ENCODE data around the gene CSK.

DNA sequence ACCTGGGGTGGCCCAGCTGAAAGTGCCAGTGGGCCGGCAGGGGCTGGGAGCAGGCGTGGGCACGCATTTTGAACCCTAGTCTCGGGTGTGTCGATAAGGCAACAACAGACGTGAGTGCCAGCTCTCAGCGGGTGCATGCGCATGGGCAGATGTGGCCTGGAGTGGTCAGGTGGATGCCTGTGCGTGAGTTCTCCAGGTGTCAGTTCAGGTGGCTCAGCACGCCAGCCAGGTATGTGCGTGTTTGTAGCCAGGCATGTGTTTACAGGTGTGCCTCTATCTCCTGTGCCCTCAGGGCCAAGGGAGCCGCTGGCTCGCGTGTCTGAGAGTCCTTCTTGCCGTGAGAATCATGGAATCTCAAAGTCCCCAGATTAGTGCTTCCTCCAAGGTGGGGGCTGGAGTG lies 18.5 kb upstream of the CSK start:
- TF ChIP-seq, protein P1, sequence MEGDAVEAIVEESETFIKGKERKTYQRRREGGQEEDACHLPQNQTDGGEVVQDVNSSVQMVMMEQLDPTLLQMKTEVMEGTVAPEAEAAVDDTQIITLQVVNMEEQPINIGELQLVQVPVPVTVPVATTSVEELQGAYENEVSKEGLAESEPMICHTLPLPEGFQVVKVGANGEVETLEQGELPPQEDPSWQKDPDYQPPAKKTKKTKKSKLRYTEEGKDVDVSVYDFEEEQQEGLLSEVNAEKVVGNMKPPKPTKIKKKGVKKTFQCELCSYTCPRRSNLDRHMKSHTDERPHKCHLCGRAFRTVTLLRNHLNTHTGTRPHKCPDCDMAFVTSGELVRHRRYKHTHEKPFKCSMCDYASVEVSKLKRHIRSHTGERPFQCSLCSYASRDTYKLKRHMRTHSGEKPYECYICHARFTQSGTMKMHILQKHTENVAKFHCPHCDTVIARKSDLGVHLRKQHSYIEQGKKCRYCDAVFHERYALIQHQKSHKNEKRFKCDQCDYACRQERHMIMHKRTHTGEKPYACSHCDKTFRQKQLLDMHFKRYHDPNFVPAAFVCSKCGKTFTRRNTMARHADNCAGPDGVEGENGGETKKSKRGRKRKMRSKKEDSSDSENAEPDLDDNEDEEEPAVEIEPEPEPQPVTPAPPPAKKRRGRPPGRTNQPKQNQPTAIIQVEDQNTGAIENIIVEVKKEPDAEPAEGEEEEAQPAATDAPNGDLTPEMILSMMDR (IDR thresholded peaks at IDR 0.05; ENCODE audit: low read length) = no peak
- TF ChIP-seq EZH2phosphoT487 (IDR thresholded peaks at IDR 0.05; ENCODE audit: low read length) = no peak
- no peak for TF ChIP-seq EZH2 (optimal IDR thresholded peaks at IDR 0.05; ENCODE audit: low read depth, low read length)
